GM21423 (cell line): Measurements from ENCODE around the gene FAM185A.
"Not testable (repeated sequence)": the region's sequence is repeated elsewhere in the genome, so short reads cannot be mapped to it uniquely, and the experiment has no call there.

Experiments
- ATAC-seq: cut with Tn5 transposase; IDR thresholded peaks from one replicate; pipeline ENCODE4 v1.9.1; 2021; ENCODE audit warnings: mild to moderate bottlenecking, moderate library complexity; ENCODE audit not compliant: unreplicated experiment

The FAM185A gene

GRCh38 chr7:102828286-102828685, 79.5 kb downstream of the FAM185A start:
- no peak for ATAC-seq

- ATAC-seq, result no peak
Observed at GRCh38 chr7:102829075-102829474, 80.3 kb downstream of the FAM185A start.

GRCh38 chr7:102830197-102830596, 81.4 kb downstream of the FAM185A start:
- ATAC-seq, result no peak

GRCh38 chr7:102832674-102833073, 83.9 kb downstream of the FAM185A start:
- ATAC-seq, result no peak

GRCh38 chr7:102833343-102833742, 84.5 kb downstream of the FAM185A start:
- no peak for ATAC-seq

GRCh38 chr7:102834466-102834865, 85.7 kb downstream of the FAM185A start:
- ATAC-seq, result no peak

GRCh38 chr7:102834999-102835398, 86.2 kb downstream of the FAM185A start:
- ATAC-seq, result peak; percentile 82

GRCh38 chr7:102836191-102836919, 87.6 kb downstream of the FAM185A start:
- no peak for ATAC-seq

GRCh38 chr7:102836977-102837376, 88.2 kb downstream of the FAM185A start:
- no peak for ATAC-seq

GRCh38 chr7:102837802-102838201, 89.0 kb downstream of the FAM185A start:
- no peak for ATAC-seq

- not testable (repeated sequence) for ATAC-seq
Observed at GRCh38 chr7:102838572-102839101, 89.8 kb downstream of the FAM185A start.

GRCh38 chr7:102840404-102840803, 91.6 kb downstream of the FAM185A start:
- no peak for ATAC-seq

- no peak for ATAC-seq
Observed at GRCh38 chr7:102841290-102841689, 92.5 kb downstream of the FAM185A start.

- no peak for ATAC-seq
Observed at GRCh38 chr7:102842284-102842683, 93.5 kb downstream of the FAM185A start.

- ATAC-seq, result peak; percentile 86
Observed at GRCh38 chr7:102843850-102844249, 95.1 kb downstream of the FAM185A start.

- ATAC-seq, result no peak
Observed at GRCh38 chr7:102845346-102845745, 96.5 kb downstream of the FAM185A start.

- ATAC-seq, result no peak
Observed at GRCh38 chr7:102849079-102849478, 100.3 kb downstream of the FAM185A start.

- ATAC-seq, result no peak
Observed at GRCh38 chr7:102849538-102849937, 100.7 kb downstream of the FAM185A start.

- ATAC-seq, result no peak
Observed at GRCh38 chr7:102856036-102856435, 107.2 kb downstream of the FAM185A start.
